ENCODE data around the gene PHF8.

DNA sequence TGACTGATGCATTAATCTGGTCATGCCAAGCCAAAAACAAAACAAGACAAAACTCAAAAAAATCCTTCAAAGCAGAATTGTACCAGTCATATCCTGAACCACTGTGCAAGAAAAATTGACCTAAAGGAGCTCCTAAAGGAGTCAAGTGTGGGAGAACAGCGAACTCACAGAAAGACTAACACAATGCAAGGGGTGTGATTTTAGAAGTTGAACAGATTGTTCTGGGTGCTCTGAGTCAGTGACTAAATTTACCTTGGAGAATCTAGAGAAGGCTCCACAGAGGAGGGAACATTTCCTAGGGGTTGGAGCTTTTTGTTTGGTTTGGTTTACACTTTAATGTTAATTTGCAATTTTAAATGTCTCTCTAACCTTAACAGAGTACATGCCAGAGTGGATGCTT lies 48.9 kb upstream of the PHF8 start:
- TF ChIP-seq, protein P1, sequence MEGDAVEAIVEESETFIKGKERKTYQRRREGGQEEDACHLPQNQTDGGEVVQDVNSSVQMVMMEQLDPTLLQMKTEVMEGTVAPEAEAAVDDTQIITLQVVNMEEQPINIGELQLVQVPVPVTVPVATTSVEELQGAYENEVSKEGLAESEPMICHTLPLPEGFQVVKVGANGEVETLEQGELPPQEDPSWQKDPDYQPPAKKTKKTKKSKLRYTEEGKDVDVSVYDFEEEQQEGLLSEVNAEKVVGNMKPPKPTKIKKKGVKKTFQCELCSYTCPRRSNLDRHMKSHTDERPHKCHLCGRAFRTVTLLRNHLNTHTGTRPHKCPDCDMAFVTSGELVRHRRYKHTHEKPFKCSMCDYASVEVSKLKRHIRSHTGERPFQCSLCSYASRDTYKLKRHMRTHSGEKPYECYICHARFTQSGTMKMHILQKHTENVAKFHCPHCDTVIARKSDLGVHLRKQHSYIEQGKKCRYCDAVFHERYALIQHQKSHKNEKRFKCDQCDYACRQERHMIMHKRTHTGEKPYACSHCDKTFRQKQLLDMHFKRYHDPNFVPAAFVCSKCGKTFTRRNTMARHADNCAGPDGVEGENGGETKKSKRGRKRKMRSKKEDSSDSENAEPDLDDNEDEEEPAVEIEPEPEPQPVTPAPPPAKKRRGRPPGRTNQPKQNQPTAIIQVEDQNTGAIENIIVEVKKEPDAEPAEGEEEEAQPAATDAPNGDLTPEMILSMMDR (IDR thresholded peaks at IDR 0.05): no peak
- no peak for TF ChIP-seq POLR2A (IDR thresholded peaks at IDR 0.05)

Data from breast epithelium (tissue), 3 donors.